HG03064 (cell line): ENCODE measurements around the gene PRR11.
"Not testable (repeated sequence)": the region's sequence is repeated elsewhere in the genome, so short reads cannot be mapped to it uniquely, and the experiment has no call there.

Source experiments
- ATAC-seq: cut with Tn5 transposase; IDR thresholded peaks from one replicate; pipeline ENCODE4 v1.9.1; 2021; ENCODE audit warnings: low read depth; ENCODE audit not compliant: unreplicated experiment

PRR11 gene

DNA sequence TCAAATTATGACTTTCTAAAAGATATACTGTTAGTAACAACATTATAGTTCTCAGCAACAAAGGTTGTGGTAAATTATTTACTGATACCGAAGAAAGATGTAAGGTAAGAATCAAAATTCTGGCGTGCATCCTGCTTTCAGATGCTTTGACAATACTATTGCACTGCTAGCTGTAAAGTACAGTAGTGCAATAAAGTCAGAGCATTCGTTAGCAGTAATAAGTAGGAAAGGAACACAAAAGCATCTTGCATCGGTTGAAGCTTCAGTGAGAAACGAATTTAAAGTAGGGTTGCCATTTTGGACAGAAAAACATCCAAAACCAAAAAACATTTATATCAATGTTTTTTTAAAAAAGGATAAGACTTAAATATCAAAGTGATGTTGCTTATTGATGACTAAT lies 4.5 kb upstream of the PRR11 start:
- no peak for ATAC-seq

DNA sequence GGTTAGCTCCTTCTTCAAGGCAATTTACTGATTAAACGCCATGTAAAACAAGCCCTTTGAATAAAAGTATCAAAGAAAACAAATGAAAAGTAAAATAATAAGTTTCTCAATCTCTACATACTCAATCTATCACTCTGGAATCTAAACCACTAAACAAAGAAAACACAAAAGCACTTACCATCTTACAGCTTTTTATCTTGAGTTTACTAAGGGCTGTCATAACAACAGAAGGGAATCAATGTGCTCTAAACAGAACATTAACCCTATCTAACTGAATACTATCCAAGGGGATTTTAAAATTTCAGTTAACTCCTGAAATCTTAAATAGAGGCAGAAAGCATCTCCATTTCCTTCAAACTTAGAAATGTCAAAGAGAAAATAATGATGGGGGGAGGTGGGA lies 4.0 kb upstream of the PRR11 start:
- ATAC-seq = no peak

- ATAC-seq = no peak
Measured at GRCh38 chr17:59152925-59153324, 2.6 kb upstream of the PRR11 start.

DNA sequence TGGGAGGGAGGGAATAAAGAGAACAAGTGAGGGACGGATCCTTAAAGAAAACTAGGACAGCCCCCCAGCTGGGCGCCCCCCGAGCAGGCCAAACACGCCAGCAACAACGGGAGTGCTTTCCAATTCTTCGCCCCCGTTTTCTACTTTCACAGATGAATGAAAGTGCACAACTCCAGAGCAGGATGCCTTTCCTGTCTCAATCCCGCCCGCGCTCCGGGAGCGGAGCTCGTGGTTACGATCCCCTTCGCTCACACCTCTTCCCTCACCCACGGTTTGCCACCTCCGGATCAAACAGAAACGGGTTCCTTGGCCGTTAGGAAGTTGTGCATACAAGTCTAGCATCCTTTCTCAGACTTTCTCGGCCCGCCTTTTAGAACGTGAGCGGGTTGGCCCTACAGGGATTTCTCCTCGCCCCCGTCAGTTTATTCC lies 1.2 kb upstream of the PRR11 start:
- ATAC-seq = no peak

DNA sequence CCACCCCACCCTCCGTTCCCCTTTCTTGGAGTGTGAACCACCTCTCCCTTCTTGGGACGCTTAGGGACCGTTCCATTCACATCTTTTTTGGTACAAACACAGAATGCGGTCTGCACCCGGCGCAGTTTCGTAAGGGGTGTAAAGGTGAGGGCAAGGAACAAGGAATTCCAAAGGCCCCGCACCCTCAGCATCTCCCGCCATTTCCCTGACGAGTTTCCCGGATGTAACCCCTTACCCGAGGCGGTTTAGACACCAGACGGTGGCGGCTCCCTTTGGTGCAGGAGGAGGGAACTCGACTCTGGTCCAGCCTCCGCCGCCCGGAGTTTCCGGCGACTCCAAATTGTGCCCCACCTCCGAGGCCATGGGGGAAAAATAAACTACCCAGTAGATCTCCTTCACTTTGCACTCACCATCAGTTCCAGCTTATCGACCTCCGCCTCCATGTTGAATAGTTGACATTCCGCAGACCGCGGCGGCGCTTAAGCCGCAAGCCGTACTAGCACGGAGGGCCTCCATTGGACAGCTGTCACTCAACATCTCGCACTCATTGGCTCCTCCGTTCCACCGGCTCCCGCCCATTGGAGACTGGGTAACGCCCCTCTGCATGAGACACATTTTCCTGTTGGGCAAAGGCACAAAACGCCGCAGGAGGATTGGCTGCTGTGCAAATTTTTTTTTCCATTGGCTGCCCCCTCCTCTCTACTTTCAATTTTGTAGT lies 666 bp upstream of the PRR11 start, which contains the start of gene SKA2:
Gene SKA2, minus strand, starts transcription at position 466 of the 718 bp plus-strand sequence. Its CDS starts 23 bp downstream, at position 443.
- peak; percentile 77 for ATAC-seq

DNA sequence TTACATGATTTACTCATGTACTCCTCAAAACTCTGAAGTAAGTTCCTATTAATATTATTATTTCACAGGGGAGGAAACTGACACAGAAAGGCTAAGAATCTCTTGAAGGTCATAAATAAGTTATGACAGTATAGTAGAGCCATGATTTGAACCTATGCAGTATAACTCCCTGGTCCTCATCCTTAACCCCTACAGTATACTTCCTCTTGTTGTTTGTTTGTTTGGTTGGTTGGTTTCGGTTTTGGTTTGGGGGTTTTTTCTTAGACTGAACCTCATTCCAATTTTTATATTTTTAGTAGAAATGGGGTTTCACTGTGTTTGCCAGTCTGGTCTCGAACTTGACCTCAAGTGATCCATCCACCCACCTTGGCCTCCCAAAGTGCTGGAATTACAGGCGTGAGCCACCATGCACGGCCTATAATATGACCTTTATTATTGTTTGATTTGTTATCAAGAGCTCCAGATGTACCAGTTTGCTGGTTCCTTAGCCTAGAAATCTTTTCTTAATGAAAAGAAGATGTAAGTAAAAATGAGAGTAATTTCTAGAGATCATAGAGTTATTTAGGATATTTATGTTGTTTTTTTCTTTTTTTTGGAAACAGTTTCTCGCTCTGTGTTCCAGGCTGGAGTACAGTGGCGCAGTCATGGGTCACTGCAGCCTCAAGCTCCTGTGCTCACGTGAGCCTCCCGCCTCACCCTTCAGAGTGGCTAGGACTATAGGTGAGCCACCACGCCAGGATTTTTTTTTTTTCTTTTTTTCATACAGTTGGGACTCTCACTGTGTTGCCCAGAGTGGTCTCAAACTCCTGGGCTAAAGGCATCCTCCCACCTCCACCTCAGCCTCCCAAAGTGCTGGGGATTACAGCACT lies 4.8 kb downstream of the PRR11 start:
- ATAC-seq = no peak

DNA sequence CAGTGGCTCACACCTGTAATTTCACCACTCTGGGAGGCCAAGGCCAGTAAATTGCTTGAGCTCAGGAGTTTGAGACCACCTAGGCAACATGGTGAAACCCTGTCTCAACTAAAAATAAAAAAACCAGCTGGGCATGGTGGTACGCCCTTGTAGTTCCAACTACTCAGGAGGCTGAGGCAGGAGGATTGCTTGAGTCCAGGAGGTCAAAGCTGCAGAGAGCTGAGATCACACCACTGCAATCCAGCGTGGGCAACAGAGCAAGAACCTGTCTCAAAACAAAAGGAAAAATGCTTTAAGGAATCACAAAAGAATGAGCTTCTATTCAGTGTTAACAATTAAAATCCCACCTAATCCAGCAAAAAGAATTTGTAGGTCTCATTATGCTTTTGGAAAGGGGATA lies 5.9 kb downstream of the PRR11 start:
- ATAC-seq = no peak

DNA sequence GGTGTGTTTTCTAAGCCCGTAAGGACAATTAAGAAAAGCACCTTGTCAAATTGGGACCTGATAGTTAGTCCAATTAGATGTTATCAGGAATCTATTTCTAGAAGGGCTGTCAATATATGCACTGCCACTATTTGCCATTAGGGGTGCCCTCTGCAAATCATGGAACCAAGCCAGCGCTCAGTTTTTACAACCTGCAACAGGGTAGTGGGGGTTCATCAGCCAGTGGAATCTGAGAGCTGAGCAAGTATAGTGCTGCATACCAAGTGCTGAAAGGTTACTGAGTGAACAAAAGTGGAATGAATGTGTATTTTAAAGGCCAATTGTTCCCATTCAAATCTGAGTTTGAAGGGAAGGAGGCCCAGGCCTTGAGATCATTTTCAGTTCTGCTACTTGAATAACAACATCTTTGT lies 10.4 kb downstream of the PRR11 start:
- no peak for ATAC-seq

DNA sequence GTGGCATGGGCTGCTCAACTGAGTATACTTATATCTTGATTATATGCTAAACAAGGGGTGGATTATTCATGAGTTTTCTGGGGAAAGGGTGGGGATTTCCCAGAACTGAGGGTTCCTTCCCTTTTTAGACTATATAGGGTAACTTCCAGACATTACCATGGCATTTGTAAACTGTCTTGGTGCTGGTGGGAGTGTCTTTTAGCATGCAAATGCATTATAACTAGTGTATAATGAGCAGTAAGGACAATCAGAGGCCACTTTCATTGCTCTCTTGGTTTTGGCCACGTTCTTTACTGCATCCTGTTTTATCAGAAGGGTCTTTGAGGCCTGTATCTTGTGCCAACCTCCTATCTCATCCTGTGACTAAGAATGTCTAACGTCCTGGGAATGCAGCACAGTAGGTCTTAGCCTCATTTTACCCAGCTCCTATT lies 12.0 kb downstream of the PRR11 start:
- no peak for ATAC-seq

GRCh38 chr17:59172436-59173004 lies 17.0 kb downstream of the PRR11 start:
- ATAC-seq = no peak

DNA sequence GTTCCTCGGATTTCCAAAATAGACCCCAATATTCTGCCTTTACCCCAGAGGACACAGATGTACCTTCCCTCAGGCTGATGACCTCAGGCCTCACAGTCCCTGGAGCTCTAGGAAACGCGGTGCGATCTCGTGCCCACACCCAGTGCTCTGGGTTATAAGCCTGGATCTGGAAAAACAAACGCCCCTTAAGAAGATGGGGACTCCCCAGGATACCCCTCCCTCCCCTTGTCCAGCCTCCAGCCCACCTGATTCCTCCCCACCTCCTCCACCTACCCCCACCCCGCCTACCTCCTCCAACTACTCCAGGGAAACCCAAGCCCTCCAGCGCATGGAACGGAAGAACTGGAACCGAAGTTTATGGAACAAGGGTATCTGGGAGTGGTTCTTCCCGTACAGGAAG lies 19.1 kb downstream of the PRR11 start:
- ATAC-seq = no peak

GRCh38 chr17:59175076-59175475 lies 19.5 kb downstream of the PRR11 start:
- no peak for ATAC-seq

DNA sequence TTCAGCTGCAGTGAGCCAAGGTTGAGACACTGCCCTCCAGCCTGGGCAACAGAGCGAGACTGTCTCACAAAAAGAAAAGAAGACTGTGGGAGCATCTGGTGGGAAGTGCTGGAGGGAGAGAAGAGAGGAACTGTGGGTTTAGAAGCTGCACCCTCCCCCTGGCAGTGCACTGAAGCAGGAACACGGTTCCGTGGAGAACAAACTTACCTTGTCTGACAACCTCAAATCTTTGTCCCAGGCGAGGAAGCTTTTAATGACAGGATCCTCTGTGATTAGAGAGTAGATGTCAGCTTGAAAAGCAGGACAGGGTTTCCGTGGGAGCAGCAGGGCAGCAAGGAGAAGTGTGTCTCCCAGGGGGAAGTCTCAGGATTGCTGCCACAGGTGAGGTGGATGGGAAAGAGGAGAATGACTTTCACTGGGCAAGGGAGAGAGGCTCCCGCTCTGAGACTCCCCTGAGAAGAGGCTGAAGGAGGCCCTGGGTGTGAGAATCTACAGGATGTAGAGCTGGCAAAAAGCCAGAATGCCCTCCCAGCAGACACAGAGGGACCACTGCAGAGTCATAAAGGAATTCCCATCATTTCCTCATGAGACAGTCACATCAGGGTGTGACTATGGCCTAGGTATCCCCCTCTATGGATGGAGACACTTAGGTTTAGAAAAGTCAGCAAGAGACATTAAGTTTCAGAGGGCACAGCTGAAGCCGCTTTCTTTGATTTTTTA lies 22.9 kb downstream of the PRR11 start:
- no peak for ATAC-seq

- ATAC-seq = not testable (repeated sequence)
Measured at GRCh38 chr17:59179601-59180000, 24.1 kb downstream of the PRR11 start.

- ATAC-seq = no peak
Measured at GRCh38 chr17:59180626-59181025, 25.1 kb downstream of the PRR11 start.

GRCh38 chr17:59181481-59181880 lies 25.9 kb downstream of the PRR11 start:
- no peak for ATAC-seq

DNA sequence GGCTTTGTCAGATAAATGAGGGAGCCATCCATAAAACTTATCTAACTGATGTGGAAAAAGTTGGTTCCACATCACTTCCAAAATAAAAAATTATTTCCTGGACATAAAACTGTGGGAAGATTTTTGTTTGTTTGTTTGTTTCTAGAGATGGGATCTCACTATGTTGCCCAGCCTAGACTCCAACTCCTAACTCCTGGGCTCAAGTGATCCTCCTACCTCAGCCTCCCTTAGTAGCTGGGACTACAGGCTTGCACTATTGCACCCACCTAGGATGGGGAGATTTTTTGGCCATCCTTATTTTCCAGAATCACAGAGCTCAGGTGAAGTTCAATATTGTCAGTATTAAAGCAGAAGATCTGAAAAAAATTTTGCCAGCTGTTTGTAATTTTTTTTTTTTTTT lies 30.5 kb downstream of the PRR11 start:
- ATAC-seq = no peak

DNA sequence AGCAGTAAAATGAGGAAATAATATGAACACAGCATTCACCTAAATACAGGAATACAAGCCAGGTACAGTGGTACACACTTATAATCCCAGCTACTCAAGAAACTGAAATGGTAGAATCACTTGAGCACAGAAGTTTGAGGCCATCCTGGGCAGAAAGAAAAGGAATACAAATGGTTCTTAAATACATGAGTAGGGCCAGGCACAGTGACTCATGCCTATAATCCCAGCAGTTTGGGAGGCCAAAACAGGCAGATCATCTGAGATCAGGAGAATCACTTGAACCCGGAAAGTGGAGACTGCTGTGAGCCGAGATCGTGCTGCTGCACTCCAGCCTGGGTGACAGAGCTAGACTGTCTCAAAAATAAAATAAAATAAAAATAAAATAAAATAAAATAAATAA lies 31.3 kb downstream of the PRR11 start:
- no peak for ATAC-seq

GRCh38 chr17:59190806-59191205 lies 35.3 kb downstream of the PRR11 start:
- no peak for ATAC-seq

- ATAC-seq = no peak
Measured at GRCh38 chr17:59193336-59193862, 37.9 kb downstream of the PRR11 start.
